Measurements from ENCODE around the gene ACRBP. TPM values are rescaled to one million over a fixed set of nuclear protein-coding genes. Genes with fewer than 3 reads are reported as not detected.

Gene ACRBP
- total and polyA plus RNA-seq, 3 experiments from 2014 or later = 1.8 to 2.0 TPM; not detected in 1

DNA sequence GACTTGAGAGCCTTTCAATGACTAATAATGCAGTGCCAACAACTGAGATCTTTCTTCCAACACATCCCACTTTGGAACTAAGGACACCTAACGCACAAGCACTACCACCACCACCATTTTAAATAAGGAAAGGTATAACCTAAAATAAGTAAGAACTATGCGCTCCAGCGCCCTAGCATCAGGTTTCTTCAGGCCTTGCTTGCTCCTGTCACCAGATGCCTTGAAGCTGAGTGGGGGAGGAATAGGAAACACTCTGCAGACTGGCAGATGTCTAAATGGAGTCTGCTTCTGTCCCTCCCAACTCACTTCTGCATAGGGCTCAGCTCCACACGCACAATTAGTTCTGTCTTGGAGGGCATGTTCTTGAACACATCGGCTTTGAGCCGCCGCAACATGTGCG is 55.1 kb downstream of the ACRBP start:
- DNase-seq = no peak
- H3K4me3 Mint-ChIP-seq = no peak overlapping the region
- no peaks in the 10 kb centered on the region for H3K27me3 ChIP-seq (ENCODE audit: insufficient read depth, low read length, poor library complexity, severe bottlenecking)
- H3K27me3 Mint-ChIP-seq = no peaks in the 10 kb centered on the region
- ChIA-PET POLR2A (no interaction called here), CTCF (interaction anchor here (1.4 kb wide), 1 partner anchor 14 kb away, joined by 3 read pairs; no protein-coding TSS in a partner anchor)
- H3K36me3 Mint-ChIP-seq = peaks cover 29 to 85% (median 35%) of the 10 kb centered on the region in 3 donors
- H3K36me3 ChIP-seq (ENCODE audit: insufficient read depth, low read length) = peaks cover 75% of the 10 kb centered on the region
- no peaks in the 10 kb centered on the region for H3K9me3 Mint-ChIP-seq
- no peaks in the 10 kb centered on the region for H3K9me3 ChIP-seq (ENCODE audit: low read length)
- peak overlapping the region in 4 of 8 donors; percentile 11 to 57 (median 46) for H3K27ac Mint-ChIP-seq
- H3K4me3 ChIP-seq (ENCODE audit: low read length) = no peak overlapping the region
- H3K4me1 ChIP-seq (ENCODE audit: insufficient read depth, low read length) = no peaks in the 10 kb centered on the region
- H3K4me1 Mint-ChIP-seq = peaks cover 0 to 5% (median 0%) of the 10 kb centered on the region in 3 donors
- H3K27ac ChIP-seq (ENCODE audit: low read depth, low read length) = no peak overlapping the region

Other genes starting within 250 kb of the ACRBP start
- 100 to 1,000 TPM; 110 to 111 TPM for gene CD27, start 202.5 kb downstream of the ACRBP start, total RNA-seq
- 470 TPM for gene CD27, start 202.5 kb downstream of the ACRBP start, polyA plus RNA-seq
- 10 to 100 TPM; 29.1 to 32.0 TPM for gene TAPBPL, start 195.4 kb downstream of the ACRBP start, total RNA-seq
- 131 TPM for gene TAPBPL, start 195.4 kb downstream of the ACRBP start, polyA plus RNA-seq
- 10 to 100 TPM; 26.7 to 29.6 TPM for gene VAMP1, start 176.8 kb downstream of the ACRBP start, total RNA-seq
- 10.0 TPM for gene VAMP1, start 176.8 kb downstream of the ACRBP start, polyA plus RNA-seq
- gene MRPL51, start 154.2 kb downstream of the ACRBP start, total RNA-seq = 100 to 1,000 TPM; 317 to 327 TPM
- 222 TPM for gene MRPL51, start 154.2 kb downstream of the ACRBP start, polyA plus RNA-seq
- gene NCAPD2, start 153.3 kb downstream of the ACRBP start, total RNA-seq = 10 to 100 TPM; 96.5 to 97.5 TPM
- gene NCAPD2, start 153.3 kb downstream of the ACRBP start, polyA plus RNA-seq = 29.8 TPM
- 1,000 to 10,000 TPM; 7,182 to 7,238 TPM for gene GAPDH, start 112.9 kb downstream of the ACRBP start, total RNA-seq
- 1,770 TPM for gene GAPDH, start 112.9 kb downstream of the ACRBP start, polyA plus RNA-seq
- gene IFFO1, start 91.4 kb downstream of the ACRBP start, total RNA-seq = 10 to 100 TPM; 14.2 to 15.1 TPM
- gene IFFO1, start 91.4 kb downstream of the ACRBP start, polyA plus RNA-seq = 12.2 TPM
- 100 to 1,000 TPM; 170 to 172 TPM for gene NOP2, start 79.1 kb downstream of the ACRBP start, total RNA-seq
- gene NOP2, start 79.1 kb downstream of the ACRBP start, polyA plus RNA-seq = 34.0 TPM
- gene CHD4, start 40.1 kb downstream of the ACRBP start, total RNA-seq = 100 to 1,000 TPM; 287 to 293 TPM
- gene CHD4, start 40.1 kb downstream of the ACRBP start, polyA plus RNA-seq = 58.1 TPM
- 10 to 100 TPM; 10.6 to 11.4 TPM for gene LPAR5, start 11.5 kb downstream of the ACRBP start, total RNA-seq
- gene LPAR5, start 11.5 kb downstream of the ACRBP start, polyA plus RNA-seq = 26.5 TPM
- 10 to 100 TPM; 17.4 to 18.5 TPM for gene ING4, start 15.7 kb upstream of the ACRBP start, total RNA-seq
- 80.3 TPM for gene ING4, start 15.7 kb upstream of the ACRBP start, polyA plus RNA-seq
- gene ZNF384, start 41.9 kb upstream of the ACRBP start, total RNA-seq = 10 to 100 TPM; 58.1 to 63.3 TPM
- 37.2 TPM for gene ZNF384, start 41.9 kb upstream of the ACRBP start, polyA plus RNA-seq
- gene PIANP, start 53.4 kb upstream of the ACRBP start, total RNA-seq = under 1 TPM; 0.49 to 0.79 TPM
- 0.77 TPM for gene PIANP, start 53.4 kb upstream of the ACRBP start, polyA plus RNA-seq
- 10 to 100 TPM; 48.8 to 49.7 TPM for gene COPS7A, start 76.6 kb upstream of the ACRBP start, total RNA-seq
- gene COPS7A, start 76.6 kb upstream of the ACRBP start, polyA plus RNA-seq = 46.2 TPM
- gene MLF2, start 105.7 kb upstream of the ACRBP start, total RNA-seq = 100 to 1,000 TPM; 141 to 146 TPM
- gene MLF2, start 105.7 kb upstream of the ACRBP start, polyA plus RNA-seq = 141 TPM
- gene PTMS, start 118.9 kb upstream of the ACRBP start, total RNA-seq = 10 to 100 TPM; 75.3 to 87.2 TPM
- gene PTMS, start 118.9 kb upstream of the ACRBP start, polyA plus RNA-seq = 10.9 TPM
- gene LAG3, start 125.1 kb upstream of the ACRBP start, total RNA-seq = 100 to 1,000 TPM; 236 to 245 TPM
- gene LAG3, start 125.1 kb upstream of the ACRBP start, polyA plus RNA-seq = 37.3 TPM
- gene CD4, start 142.1 kb upstream of the ACRBP start, total RNA-seq = 1 to 10 TPM; 1.2 to 1.8 TPM
- gene CD4, start 142.1 kb upstream of the ACRBP start, polyA plus RNA-seq = 0.30 TPM
- under 1 TPM in 1 of 2 experiments, not detected in 1; 0.11 TPM for gene GPR162, start 174.4 kb upstream of the ACRBP start, total RNA-seq
- gene GPR162, start 174.4 kb upstream of the ACRBP start, polyA plus RNA-seq = not detected
- 1 to 10 TPM; 2.4 to 2.5 TPM for gene P3H3, start 181.0 kb upstream of the ACRBP start, total RNA-seq
- gene P3H3, start 181.0 kb upstream of the ACRBP start, polyA plus RNA-seq = 2.9 TPM
- gene GNB3, start 193.5 kb upstream of the ACRBP start, total RNA-seq = under 1 TPM; 0.48 to 0.78 TPM
- not detected for gene GNB3, start 193.5 kb upstream of the ACRBP start, polyA plus RNA-seq
- gene CDCA3, start 203.9 kb upstream of the ACRBP start, total RNA-seq = 10 to 100 TPM; 35.9 to 37.6 TPM
- 0.68 TPM for gene CDCA3, start 203.9 kb upstream of the ACRBP start, polyA plus RNA-seq
- gene USP5, start 204.7 kb upstream of the ACRBP start, total RNA-seq = 100 to 1,000 TPM; 154 TPM
- 49.7 TPM for gene USP5, start 204.7 kb upstream of the ACRBP start, polyA plus RNA-seq
- 1,000 to 10,000 TPM; 1,331 to 1,374 TPM for gene TPI1, start 220.1 kb upstream of the ACRBP start, total RNA-seq
- 613 TPM for gene TPI1, start 220.1 kb upstream of the ACRBP start, polyA plus RNA-seq
- gene SPSB2, start 225.9 kb upstream of the ACRBP start, total RNA-seq = 1 to 10 TPM; 7.7 to 8.1 TPM
- gene SPSB2, start 225.9 kb upstream of the ACRBP start, polyA plus RNA-seq = 11.4 TPM